Dermis blood vessel endothelial cell (primary cell): ENCODE data around the gene SIDT1. TPM values are rescaled to one million over a fixed set of nuclear protein-coding genes. Genes with fewer than 3 reads are reported as not detected.

Experiments used
- DNase-seq: peaks from one replicate; pipeline ENCODE4 v3.0.0; 2010
- total RNA-seq: library from RNA; depleted of rRNA; stranded (reverse); fragments of >200 nt; gene quantifications from 2 replicates; pipeline ENCODE4 v1.2.3, GENCODE V29; 2014

Gene SIDT1
- total RNA-seq, 1 donor from 2014 or later: not detected

GRCh38 chr3:113546414-113546893 lies 14.1 kb downstream of the SIDT1 start:
- no peak for DNase-seq

GRCh38 chr3:113548501-113548900 lies 16.1 kb downstream of the SIDT1 start:
- DNase-seq: no peak

GRCh38 chr3:113551820-113552219 lies 19.5 kb downstream of the SIDT1 start:
- no peak for DNase-seq

- DNase-seq: no peak
Observed at GRCh38 chr3:113552851-113553250, 20.5 kb downstream of the SIDT1 start.

- no peak for DNase-seq
Observed at GRCh38 chr3:113555138-113555537, 22.8 kb downstream of the SIDT1 start.

- DNase-seq: no peak
Observed at GRCh38 chr3:113556316-113556945, 24.1 kb downstream of the SIDT1 start.

GRCh38 chr3:113556946-113557335 lies 24.6 kb downstream of the SIDT1 start:
- DNase-seq: no peak

- peak; percentile 44 for DNase-seq
Observed at GRCh38 chr3:113557374-113557773, 25.0 kb downstream of the SIDT1 start.

GRCh38 chr3:113559009-113559408 lies 26.7 kb downstream of the SIDT1 start:
- no peak for DNase-seq

- DNase-seq: no peak
Observed at GRCh38 chr3:113560271-113560670, 27.9 kb downstream of the SIDT1 start.

- DNase-seq: peak; percentile 74
Observed at GRCh38 chr3:113560831-113561623, 28.7 kb downstream of the SIDT1 start.

- DNase-seq: no peak
Observed at GRCh38 chr3:113565555-113565954, 33.2 kb downstream of the SIDT1 start.

GRCh38 chr3:113570158-113570557 lies 37.8 kb downstream of the SIDT1 start:
- DNase-seq: no peak

- no peak for DNase-seq
Observed at GRCh38 chr3:113571360-113571759, 39.0 kb downstream of the SIDT1 start.

GRCh38 chr3:113573728-113574127 lies 41.4 kb downstream of the SIDT1 start:
- DNase-seq: no peak

- no peak for DNase-seq
Observed at GRCh38 chr3:113574213-113574612, 41.9 kb downstream of the SIDT1 start.

GRCh38 chr3:113575206-113575605 lies 42.9 kb downstream of the SIDT1 start:
- DNase-seq: no peak

GRCh38 chr3:113585228-113585627 lies 52.9 kb downstream of the SIDT1 start:
- DNase-seq: no peak

GRCh38 chr3:113585720-113586119 lies 53.4 kb downstream of the SIDT1 start:
- DNase-seq: no peak

GRCh38 chr3:113588806-113589205 lies 56.5 kb downstream of the SIDT1 start:
- DNase-seq: no peak

- no peak for DNase-seq
Observed at GRCh38 chr3:113589971-113590370, 57.6 kb downstream of the SIDT1 start.

GRCh38 chr3:113590983-113591382 lies 58.6 kb downstream of the SIDT1 start:
- DNase-seq: no peak

GRCh38 chr3:113594066-113594465 lies 61.7 kb downstream of the SIDT1 start:
- no peak for DNase-seq
